ENCODE measurements around the gene DIAPH2.

The DIAPH2 gene

GRCh38 chrX:97504431-97504830, 819.8 kb downstream of the DIAPH2 start:
- H3K4me3 ChIP-seq (ENCODE audit: control insufficient read depth, low read depth, low read length) = no peak overlapping the region
- no peak for DNase-seq (ENCODE audit: low read depth)
- TF ChIP-seq CTCF (IDR thresholded peaks at IDR 0.05; ENCODE audit: control insufficient read depth, insufficient read depth, low read depth, low read length, missing control alignments) = no peak

- no peak overlapping the region for H3K4me3 ChIP-seq (ENCODE audit: control insufficient read depth, low read depth, low read length)
- no peak for TF ChIP-seq CTCF (IDR thresholded peaks at IDR 0.05; ENCODE audit: control insufficient read depth, insufficient read depth, low read depth, low read length, missing control alignments)
- DNase-seq (ENCODE audit: low read depth) = no peak
Measured at GRCh38 chrX:97517763-97518162, 833.1 kb downstream of the DIAPH2 start.

GRCh38 chrX:97522307-97522706, 837.7 kb downstream of the DIAPH2 start:
- H3K4me3 ChIP-seq (ENCODE audit: control insufficient read depth, low read depth, low read length) = no peak overlapping the region
- no peak for DNase-seq (ENCODE audit: low read depth)
- no peak for TF ChIP-seq CTCF (IDR thresholded peaks at IDR 0.05; ENCODE audit: control insufficient read depth, insufficient read depth, low read depth, low read length, missing control alignments)

- DNase-seq (ENCODE audit: low read depth) = no peak
- TF ChIP-seq CTCF (IDR thresholded peaks at IDR 0.05; ENCODE audit: control insufficient read depth, insufficient read depth, low read depth, low read length, missing control alignments) = no peak
- H3K4me3 ChIP-seq (ENCODE audit: control insufficient read depth, low read depth, low read length) = no peak overlapping the region
Measured at GRCh38 chrX:97524340-97524739, 839.7 kb downstream of the DIAPH2 start.

GRCh38 chrX:97524997-97525396, 840.4 kb downstream of the DIAPH2 start:
- TF ChIP-seq CTCF (IDR thresholded peaks at IDR 0.05; ENCODE audit: control insufficient read depth, insufficient read depth, low read depth, low read length, missing control alignments) = no peak
- no peak for DNase-seq (ENCODE audit: low read depth)
- H3K4me3 ChIP-seq (ENCODE audit: control insufficient read depth, low read depth, low read length) = no peak overlapping the region

GRCh38 chrX:97525981-97526380, 841.3 kb downstream of the DIAPH2 start:
- no peak for TF ChIP-seq CTCF (IDR thresholded peaks at IDR 0.05; ENCODE audit: control insufficient read depth, insufficient read depth, low read depth, low read length, missing control alignments)
- DNase-seq (ENCODE audit: low read depth) = no peak
- H3K4me3 ChIP-seq (ENCODE audit: control insufficient read depth, low read depth, low read length) = no peak overlapping the region

GRCh38 chrX:97527725-97528124, 843.1 kb downstream of the DIAPH2 start:
- no peak for DNase-seq (ENCODE audit: low read depth)
- no peak overlapping the region for H3K4me3 ChIP-seq (ENCODE audit: control insufficient read depth, low read depth, low read length)
- no peak for TF ChIP-seq CTCF (IDR thresholded peaks at IDR 0.05; ENCODE audit: control insufficient read depth, insufficient read depth, low read depth, low read length, missing control alignments)
